Nephron (organoid): ENCODE measurements around the gene PYGB.

Experiments
- H3K27ac Mint-ChIP-seq, 3 experiments: 2 replicates each; pipeline ENCODE4 v1.8.0; 2020; ENCODE audit warnings: mixed read lengths in 3 of 3, mild to moderate bottlenecking in 2 of 3, moderate library complexity in 1 of 3
- H3K27me3 Mint-ChIP-seq: 2 replicates; pipeline ENCODE4 v1.8.0; 2021; ENCODE audit warnings: low read depth, mild to moderate bottlenecking, moderate library complexity, mixed read lengths
- H3K36me3 Mint-ChIP-seq: 2 replicates; pipeline ENCODE4 v1.8.0; 2020; ENCODE audit warnings: low read depth, mixed read lengths
- H3K4me1 Mint-ChIP-seq: 2 replicates; pipeline ENCODE4 v1.8.0; 2020; ENCODE audit warnings: mixed read lengths
- H3K4me3 Mint-ChIP-seq, 3 experiments: 2 replicates each; pipeline ENCODE4 v1.8.0; 2020; ENCODE audit warnings: mild to moderate bottlenecking in 3 of 3, mixed read lengths in 3 of 3, moderate library complexity in 2 of 3
- H3K9me3 Mint-ChIP-seq: 2 replicates; pipeline ENCODE4 v1.8.0; 2020; ENCODE audit warnings: mixed read lengths
- TF ChIP-seq, protein P1 (sequence below), 3 experiments: fragments of 200-600 bp; sonication (generic); IDR thresholded peaks; one replicate each; pipeline ENCODE4 v1.5.0; 2021; ENCODE audit warnings: antibody characterized with exemption in 3 of 3; ENCODE audit not compliant: unreplicated experiment in 3 of 3

PYGB gene

DNA sequence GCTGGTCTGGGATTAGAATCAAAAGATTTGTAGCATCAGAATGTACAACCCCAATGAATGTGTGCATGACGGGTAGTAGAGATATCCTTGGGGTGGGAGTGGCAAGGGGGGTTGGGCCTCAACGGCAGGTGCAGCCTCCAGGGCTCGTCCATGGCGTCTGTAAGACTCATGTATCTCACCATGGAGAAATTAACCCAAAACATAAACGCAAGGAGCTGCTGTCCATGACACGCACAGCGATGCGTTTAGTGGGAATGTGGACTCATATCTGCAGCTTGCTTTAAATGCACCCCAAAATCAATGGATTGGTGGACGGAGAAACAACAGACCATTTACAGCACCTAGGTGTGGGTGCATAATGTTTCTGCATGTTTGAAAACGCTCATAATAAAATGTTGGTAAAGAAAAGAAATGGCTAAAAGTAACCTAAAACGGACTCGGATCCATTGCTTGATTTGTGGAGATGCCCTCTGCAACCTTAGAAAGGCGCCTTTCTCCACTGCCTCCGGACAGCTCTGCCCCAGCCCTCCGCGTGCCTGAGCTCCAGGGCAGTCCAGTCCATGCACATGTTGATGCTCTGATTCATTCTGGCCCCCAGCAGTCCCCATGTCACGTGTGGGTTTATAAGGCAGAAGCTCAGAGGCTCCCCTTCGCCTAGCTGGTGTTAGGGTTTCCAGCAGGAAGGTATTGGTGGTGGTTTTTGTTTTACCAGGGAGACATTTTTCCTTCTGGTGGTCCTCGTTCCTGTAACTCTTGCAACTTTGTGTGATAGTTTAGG, 24.5 kb downstream of the PYGB start:
- TF ChIP-seq, protein P1, sequence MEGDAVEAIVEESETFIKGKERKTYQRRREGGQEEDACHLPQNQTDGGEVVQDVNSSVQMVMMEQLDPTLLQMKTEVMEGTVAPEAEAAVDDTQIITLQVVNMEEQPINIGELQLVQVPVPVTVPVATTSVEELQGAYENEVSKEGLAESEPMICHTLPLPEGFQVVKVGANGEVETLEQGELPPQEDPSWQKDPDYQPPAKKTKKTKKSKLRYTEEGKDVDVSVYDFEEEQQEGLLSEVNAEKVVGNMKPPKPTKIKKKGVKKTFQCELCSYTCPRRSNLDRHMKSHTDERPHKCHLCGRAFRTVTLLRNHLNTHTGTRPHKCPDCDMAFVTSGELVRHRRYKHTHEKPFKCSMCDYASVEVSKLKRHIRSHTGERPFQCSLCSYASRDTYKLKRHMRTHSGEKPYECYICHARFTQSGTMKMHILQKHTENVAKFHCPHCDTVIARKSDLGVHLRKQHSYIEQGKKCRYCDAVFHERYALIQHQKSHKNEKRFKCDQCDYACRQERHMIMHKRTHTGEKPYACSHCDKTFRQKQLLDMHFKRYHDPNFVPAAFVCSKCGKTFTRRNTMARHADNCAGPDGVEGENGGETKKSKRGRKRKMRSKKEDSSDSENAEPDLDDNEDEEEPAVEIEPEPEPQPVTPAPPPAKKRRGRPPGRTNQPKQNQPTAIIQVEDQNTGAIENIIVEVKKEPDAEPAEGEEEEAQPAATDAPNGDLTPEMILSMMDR (IDR thresholded peaks at IDR 0.05; ENCODE audit: unreplicated experiment in 3 of 3) = no peak
- H3K9me3 Mint-ChIP-seq = no peaks in the 10 kb centered on the region
- H3K4me1 Mint-ChIP-seq = no peaks in the 10 kb centered on the region
- H3K36me3 Mint-ChIP-seq = peaks cover 32% of the 10 kb centered on the region
- no peaks in the 10 kb centered on the region for H3K27me3 Mint-ChIP-seq
- H3K4me3 Mint-ChIP-seq = no peak overlapping the region
- no peak overlapping the region for H3K27ac Mint-ChIP-seq

DNA sequence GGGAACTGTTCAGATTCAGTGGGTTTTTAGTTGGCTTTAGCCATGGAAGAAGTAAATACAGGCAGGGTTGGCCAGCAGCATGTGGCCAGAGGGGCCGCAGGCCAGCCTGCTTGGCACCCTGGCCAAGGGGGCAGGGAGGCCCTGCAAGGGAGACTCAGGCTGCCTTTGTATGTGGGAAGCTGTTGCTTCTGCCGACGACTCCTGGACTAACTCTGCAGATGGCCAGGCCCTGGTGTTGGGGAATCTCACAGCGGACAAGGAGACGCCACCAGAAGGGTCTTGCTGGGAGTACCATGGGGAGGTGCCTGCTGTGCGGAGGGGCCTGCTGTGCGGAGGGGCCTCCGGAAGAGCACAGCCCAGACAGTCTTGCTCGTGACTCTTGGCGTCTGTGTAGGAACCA, 25.2 kb downstream of the PYGB start:
- Mint-ChIP-seq H3K36me3 (peaks cover 37% of the 10 kb centered on the region), H3K4me3 (no peak overlapping the region), H3K27me3 (no peaks in the 10 kb centered on the region), H3K9me3 (no peaks in the 10 kb centered on the region), H3K4me1 (no peaks in the 10 kb centered on the region), H3K27ac (no peak overlapping the region)
- TF ChIP-seq, protein P1 (IDR thresholded peaks at IDR 0.05; ENCODE audit: unreplicated experiment in 3 of 3) = no peak

DNA sequence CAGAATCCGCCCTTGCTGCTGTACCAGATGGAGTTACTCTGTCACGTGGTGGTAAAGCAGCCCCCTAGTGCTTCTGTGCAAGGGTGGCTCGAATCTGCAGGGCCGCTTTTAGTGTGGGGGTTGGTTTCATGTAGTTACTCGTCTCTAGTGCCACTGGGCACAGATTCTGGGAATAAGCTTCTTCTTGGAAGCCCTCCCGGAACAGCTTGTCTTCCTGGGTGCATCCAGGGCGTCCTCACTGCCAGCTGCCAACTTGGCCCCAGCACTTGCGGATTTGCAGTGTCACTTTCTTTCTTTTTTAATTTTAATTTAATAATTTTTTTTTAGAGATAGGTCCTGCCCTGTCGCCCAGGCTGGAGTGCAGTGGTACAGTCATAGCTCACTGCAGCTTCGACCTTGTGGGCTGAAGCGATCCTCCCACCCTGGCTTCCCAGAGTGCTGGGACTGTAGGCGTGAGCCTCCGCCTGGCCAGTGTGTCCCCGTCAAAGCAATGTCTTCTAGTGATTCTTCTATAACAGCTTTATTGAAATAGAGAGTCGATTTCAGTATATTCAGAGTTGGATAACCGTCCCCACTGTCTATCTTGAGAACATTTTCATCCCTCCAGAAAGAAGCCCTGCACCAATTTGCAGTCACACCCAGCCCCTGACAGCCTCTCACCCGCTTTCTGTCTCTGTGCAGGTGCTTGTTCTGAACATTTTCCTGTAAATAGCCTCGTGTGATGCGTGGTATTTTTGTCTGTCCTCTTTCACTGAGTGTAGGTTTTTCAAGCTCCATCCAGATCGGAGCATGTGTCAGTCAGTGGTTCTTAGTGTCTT, 25.9 kb downstream of the PYGB start:
- no peak overlapping the region for H3K4me3 Mint-ChIP-seq
- H3K27me3 Mint-ChIP-seq = no peaks in the 10 kb centered on the region
- TF ChIP-seq, protein P1 (IDR thresholded peaks at IDR 0.05; ENCODE audit: unreplicated experiment in 3 of 3) = no peak
- H3K4me1 Mint-ChIP-seq = no peaks in the 10 kb centered on the region
- H3K36me3 Mint-ChIP-seq = peaks cover 33% of the 10 kb centered on the region
- H3K9me3 Mint-ChIP-seq = no peaks in the 10 kb centered on the region
- no peak overlapping the region for H3K27ac Mint-ChIP-seq

DNA sequence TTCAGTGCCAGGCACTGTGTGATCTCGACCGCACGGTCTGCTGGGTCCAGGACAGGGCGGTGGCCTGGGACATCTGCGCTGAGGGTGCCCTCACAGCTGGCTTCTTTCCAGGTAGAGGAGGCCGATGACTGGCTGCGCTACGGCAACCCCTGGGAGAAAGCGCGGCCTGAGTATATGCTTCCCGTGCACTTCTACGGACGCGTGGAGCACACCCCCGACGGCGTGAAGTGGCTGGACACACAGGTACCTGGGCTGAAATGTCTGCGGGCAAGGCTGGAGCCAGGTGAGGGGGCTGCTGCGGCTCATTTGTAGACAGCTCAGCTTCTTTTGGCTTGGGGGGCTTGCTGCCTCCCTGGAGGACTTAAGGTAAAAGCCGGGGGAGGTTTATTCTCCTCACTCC, 26.6 kb downstream of the PYGB start:
- H3K4me3 Mint-ChIP-seq = no peak overlapping the region
- TF ChIP-seq, protein P1 (IDR thresholded peaks at IDR 0.05; ENCODE audit: unreplicated experiment in 3 of 3) = no peak
- H3K4me1 Mint-ChIP-seq = no peaks in the 10 kb centered on the region
- no peak overlapping the region for H3K27ac Mint-ChIP-seq
- H3K36me3 Mint-ChIP-seq = peaks cover 28% of the 10 kb centered on the region
- no peaks in the 10 kb centered on the region for H3K27me3 Mint-ChIP-seq
- H3K9me3 Mint-ChIP-seq = no peaks in the 10 kb centered on the region

DNA sequence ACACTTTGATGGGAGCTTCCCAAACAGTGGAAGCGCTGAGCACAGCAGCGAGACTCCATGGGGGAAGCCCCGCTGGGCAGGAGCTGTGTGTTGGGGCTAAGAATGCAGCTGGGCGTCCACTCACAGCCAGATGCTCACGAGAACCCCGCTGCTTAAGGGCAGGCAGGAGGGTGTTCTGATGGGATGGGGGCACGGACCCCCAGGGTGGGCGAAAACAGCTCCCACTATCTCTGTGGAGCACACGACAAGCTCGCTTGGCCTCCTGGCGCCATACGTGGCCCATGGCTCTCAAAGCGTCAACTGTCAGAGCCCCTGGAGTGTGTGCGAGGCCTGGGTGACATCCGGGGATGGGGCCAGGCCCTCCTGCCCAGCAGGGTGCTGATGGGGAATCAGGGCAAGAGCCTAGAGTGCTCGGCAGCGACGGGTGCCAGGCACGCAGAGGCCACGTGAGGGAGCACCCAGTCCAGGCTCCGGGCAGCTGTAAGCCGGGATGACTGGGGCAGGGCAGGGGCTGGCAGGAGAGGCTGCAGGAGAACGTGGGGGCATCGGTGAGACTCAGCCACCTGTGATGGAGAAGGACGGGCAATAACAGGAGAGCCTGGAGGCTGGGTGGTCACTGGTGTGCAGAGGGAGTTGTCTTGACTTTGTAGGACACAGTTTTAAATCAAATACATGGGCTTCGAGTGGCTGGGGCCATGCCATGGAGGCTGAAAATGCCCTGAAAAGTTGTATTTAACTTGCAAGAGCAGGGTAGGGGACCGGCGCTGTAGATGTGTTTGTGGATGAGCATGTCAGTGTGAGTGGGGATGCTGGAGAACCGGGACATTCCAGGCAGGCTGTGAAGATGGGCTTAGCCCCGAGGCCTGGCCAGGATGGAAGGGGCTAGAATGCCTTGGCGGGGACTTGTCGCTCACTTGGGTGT, 27.3 kb downstream of the PYGB start:
- Mint-ChIP-seq H3K4me1 (no peaks in the 10 kb centered on the region), H3K9me3 (no peaks in the 10 kb centered on the region)
- TF ChIP-seq, protein P1 (IDR thresholded peaks at IDR 0.05; ENCODE audit: unreplicated experiment in 3 of 3) = no peak

More for the DNA sequence above, 27.3 kb downstream of the PYGB start:
- Mint-ChIP-seq H3K27me3 (no peaks in the 10 kb centered on the region), H3K4me3 (no peak overlapping the region), H3K36me3 (peaks cover 22% of the 10 kb centered on the region), H3K27ac (no peak overlapping the region)
